ENCODE results near the gene CEACAM6. TPM values are rescaled to one million over a fixed set of nuclear protein-coding genes. Genes with fewer than 3 reads are reported as not detected.

CEACAM6 gene
- polyA plus RNA-seq, 1 of the 3 experiments (the other 2 are of a cell fraction), result not detected

DNA sequence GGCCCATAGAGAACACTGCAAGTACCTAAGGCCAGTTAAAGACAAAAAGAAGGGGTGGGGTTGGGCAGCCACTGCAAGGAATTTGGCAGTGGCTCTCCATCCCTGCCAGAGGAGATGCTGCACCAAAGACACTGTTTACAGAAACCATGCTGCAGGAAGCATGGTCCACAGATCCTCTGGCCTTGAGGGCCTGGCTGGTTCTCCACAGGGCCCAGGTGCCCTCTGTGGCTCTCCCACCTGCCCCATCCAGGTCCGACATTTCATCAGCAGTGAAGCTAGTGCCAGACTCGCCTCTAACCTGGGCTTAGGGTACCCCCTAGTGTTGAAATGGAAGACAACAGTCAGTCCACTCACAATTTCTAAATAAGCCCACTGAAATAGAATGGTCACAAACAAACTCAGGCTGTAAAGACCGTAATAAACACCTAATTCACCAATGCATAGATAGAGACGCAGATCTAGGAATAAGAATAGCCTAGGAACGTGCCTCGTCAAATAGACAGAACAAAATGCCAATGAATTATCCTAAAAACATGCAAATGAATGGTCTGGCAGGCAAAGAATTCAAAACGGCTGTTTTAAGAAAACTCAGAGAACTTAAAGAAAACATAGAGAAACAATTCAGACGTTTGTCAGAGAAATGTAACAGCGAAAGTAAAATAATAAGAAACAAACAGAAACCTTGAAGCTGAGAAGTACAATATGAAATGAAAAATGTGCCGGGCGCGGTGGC is 65.8 kb downstream of the CEACAM6 start:
- H3K27ac ChIP-seq (ENCODE audit: low read depth in 2 of 2, low read length in 1 of 2), result no peak overlapping the region
- ChIA-PET POLR2A (no interaction called here), CTCF (interaction anchor here (0.6 to 8.2 kb wide), 17 partner anchors 9 to 371 kb away, joined by 3 to 48 read pairs (median 4); partner anchors contain the start of gene CEACAM3)
- H3K36me3 ChIP-seq (replicated peaks in 1 of 2; ENCODE audit: control insufficient read depth in 1 of 2, insufficient read depth in 2 of 2, low read length in 1 of 2), result no peaks in the 10 kb centered on the region
- no peaks in the 10 kb centered on the region for H3F3A ChIP-seq (replicated peaks; ENCODE audit: insufficient read depth)
- H3K4me1 ChIP-seq (ENCODE audit: control insufficient read depth in 1 of 2, insufficient read depth in 2 of 2, low read depth in 1 of 2, low read length in 1 of 2), result no peaks in the 10 kb centered on the region
- WGBS (ENCODE audit: low lambda C conversion rate), result 28% methylated on average over 12 of the region's 12 CpGs
- 0 out of 2 replicates have a peak, but pooled peaks cover 3% of the 10 kb centered on the region for H3K9me2 ChIP-seq
- H3K27me3 ChIP-seq (ENCODE audit: insufficient read depth), result peaks cover 38% of the 10 kb centered on the region; the same call in 1 of the 2 replicates
- H3K4me2 ChIP-seq, result no peak overlapping the region
- H3K4me3 ChIP-seq (ENCODE audit: low read depth in 2 of 2, low read length in 1 of 2), result no peak overlapping the region
- no peaks in the 10 kb centered on the region for H3K9me3 ChIP-seq
- no peak overlapping the region for H3K9ac ChIP-seq
- H4K20me1 ChIP-seq (ENCODE audit: insufficient read depth), result no peaks in the 10 kb centered on the region
- no peak for TF ChIP-seq EZH2phosphoT487 (IDR thresholded peaks at IDR 0.05; ENCODE audit: borderline replicate concordance, low read depth)
- no peak for TF ChIP-seq CHD2 (IDR thresholded peaks at IDR 0.05; ENCODE audit: low read length, partially characterized antibody)
- TF ChIP-seq, protein P1, sequence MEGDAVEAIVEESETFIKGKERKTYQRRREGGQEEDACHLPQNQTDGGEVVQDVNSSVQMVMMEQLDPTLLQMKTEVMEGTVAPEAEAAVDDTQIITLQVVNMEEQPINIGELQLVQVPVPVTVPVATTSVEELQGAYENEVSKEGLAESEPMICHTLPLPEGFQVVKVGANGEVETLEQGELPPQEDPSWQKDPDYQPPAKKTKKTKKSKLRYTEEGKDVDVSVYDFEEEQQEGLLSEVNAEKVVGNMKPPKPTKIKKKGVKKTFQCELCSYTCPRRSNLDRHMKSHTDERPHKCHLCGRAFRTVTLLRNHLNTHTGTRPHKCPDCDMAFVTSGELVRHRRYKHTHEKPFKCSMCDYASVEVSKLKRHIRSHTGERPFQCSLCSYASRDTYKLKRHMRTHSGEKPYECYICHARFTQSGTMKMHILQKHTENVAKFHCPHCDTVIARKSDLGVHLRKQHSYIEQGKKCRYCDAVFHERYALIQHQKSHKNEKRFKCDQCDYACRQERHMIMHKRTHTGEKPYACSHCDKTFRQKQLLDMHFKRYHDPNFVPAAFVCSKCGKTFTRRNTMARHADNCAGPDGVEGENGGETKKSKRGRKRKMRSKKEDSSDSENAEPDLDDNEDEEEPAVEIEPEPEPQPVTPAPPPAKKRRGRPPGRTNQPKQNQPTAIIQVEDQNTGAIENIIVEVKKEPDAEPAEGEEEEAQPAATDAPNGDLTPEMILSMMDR (IDR thresholded peaks at IDR 0.05), result peak; percentile 63
- peak; percentile 13; the same call in 1 of the 2 replicates for TF ChIP-seq SMC3 (IDR thresholded peaks at IDR 0.05; ENCODE audit: low read depth, low read length)
- TF ChIP-seq, protein P2, sequence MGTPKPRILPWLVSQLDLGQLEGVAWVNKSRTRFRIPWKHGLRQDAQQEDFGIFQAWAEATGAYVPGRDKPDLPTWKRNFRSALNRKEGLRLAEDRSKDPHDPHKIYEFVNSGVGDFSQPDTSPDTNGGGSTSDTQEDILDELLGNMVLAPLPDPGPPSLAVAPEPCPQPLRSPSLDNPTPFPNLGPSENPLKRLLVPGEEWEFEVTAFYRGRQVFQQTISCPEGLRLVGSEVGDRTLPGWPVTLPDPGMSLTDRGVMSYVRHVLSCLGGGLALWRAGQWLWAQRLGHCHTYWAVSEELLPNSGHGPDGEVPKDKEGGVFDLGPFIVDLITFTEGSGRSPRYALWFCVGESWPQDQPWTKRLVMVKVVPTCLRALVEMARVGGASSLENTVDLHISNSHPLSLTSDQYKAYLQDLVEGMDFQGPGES (IDR thresholded peaks at IDR 0.05; ENCODE audit: low read depth, low read length), result no peak
- peak; percentile 76 for TF ChIP-seq RAD21 (IDR thresholded peaks at IDR 0.05; ENCODE audit: low read length)
- TF ChIP-seq TEAD4 (IDR thresholded peaks at IDR 0.05; ENCODE audit: borderline replicate concordance, insufficient read depth), result no peak
- peak; percentile 70 for DNase-seq
- no peaks in the 10 kb centered on the region for H3K79me2 ChIP-seq (ENCODE audit: insufficient read depth)
- no peak overlapping the region for H2AFZ ChIP-seq (ENCODE audit: low read depth)

Other genes starting within 250 kb of the CEACAM6 start
- gene CEACAM21, start 179.4 kb upstream of the CEACAM6 start, polyA plus RNA-seq (2012; rRNA removed), result not detected in 2 replicates
- not detected in 2 replicates for gene CEACAM4, start 128.5 kb upstream of the CEACAM6 start, polyA plus RNA-seq (2012; rRNA removed)
- gene CEACAM7, start 67.3 kb upstream of the CEACAM6 start, polyA plus RNA-seq (2012; rRNA removed), result not detected in 2 replicates
- not detected in 2 replicates for gene CEACAM5, start 46.9 kb upstream of the CEACAM6 start, polyA plus RNA-seq (2012; rRNA removed)
- not detected in 2 replicates for gene CEACAM3, start 41.1 kb downstream of the CEACAM6 start, polyA plus RNA-seq (2012; rRNA removed)
- gene LYPD4, start 89.2 kb downstream of the CEACAM6 start, polyA plus RNA-seq (2012; rRNA removed), result not detected in 2 replicates
- gene DMRTC2, start 89.5 kb downstream of the CEACAM6 start, polyA plus RNA-seq (2012; rRNA removed), result not detected in 2 replicates
- 2,819 and 3,310 TPM in 2 replicates for gene RPS19, start 104.7 kb downstream of the CEACAM6 start, polyA plus RNA-seq (2012; rRNA removed)
- 0.20 and 0.31 TPM in 2 replicates for gene CD79A, start 121.7 kb downstream of the CEACAM6 start, polyA plus RNA-seq (2012; rRNA removed)
- 67.3 and 102 TPM in 2 replicates for gene ARHGEF1, start 127.7 kb downstream of the CEACAM6 start, polyA plus RNA-seq (2012; rRNA removed)
- 0.03 and 0.07 TPM in 2 replicates for gene ERFL, start 172.9 kb downstream of the CEACAM6 start, polyA plus RNA-seq (2012; rRNA removed)
- gene RABAC1, start 203.8 kb downstream of the CEACAM6 start, polyA plus RNA-seq (2012; rRNA removed), result 252 and 287 TPM in 2 replicates
- gene ATP1A3, start 238.7 kb downstream of the CEACAM6 start, polyA plus RNA-seq (2012; rRNA removed), result 0.75 and 0.77 TPM in 2 replicates

Measured in SK-N-SH (cell line).